HG03521 (cell line): ENCODE data around the gene MAGEE2.
"Not testable (repeated sequence)": the region's sequence is repeated elsewhere in the genome, so short reads cannot be mapped to it uniquely, and the experiment has no call there.

Experiments
- ATAC-seq: cut with Tn5 transposase; IDR thresholded peaks from one replicate; pipeline ENCODE4 v1.9.1; 2021; ENCODE audit warnings: mild to moderate bottlenecking, moderate library complexity; ENCODE audit not compliant: unreplicated experiment

Gene MAGEE2, protein sequence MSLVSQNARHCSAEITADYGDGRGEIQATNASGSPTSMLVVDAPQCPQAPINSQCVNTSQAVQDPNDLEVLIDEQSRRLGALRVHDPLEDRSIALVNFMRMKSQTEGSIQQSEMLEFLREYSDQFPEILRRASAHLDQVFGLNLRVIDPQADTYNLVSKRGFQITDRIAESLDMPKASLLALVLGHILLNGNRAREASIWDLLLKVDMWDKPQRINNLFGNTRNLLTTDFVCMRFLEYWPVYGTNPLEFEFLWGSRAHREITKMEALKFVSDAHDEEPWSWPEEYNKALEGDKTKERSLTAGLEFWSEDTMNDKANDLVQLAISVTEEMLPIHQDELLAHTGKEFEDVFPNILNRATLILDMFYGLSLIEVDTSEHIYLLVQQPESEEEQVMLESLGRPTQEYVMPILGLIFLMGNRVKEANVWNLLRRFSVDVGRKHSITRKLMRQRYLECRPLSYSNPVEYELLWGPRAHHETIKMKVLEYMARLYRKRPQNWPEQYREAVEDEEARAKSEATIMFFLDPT

DNA sequence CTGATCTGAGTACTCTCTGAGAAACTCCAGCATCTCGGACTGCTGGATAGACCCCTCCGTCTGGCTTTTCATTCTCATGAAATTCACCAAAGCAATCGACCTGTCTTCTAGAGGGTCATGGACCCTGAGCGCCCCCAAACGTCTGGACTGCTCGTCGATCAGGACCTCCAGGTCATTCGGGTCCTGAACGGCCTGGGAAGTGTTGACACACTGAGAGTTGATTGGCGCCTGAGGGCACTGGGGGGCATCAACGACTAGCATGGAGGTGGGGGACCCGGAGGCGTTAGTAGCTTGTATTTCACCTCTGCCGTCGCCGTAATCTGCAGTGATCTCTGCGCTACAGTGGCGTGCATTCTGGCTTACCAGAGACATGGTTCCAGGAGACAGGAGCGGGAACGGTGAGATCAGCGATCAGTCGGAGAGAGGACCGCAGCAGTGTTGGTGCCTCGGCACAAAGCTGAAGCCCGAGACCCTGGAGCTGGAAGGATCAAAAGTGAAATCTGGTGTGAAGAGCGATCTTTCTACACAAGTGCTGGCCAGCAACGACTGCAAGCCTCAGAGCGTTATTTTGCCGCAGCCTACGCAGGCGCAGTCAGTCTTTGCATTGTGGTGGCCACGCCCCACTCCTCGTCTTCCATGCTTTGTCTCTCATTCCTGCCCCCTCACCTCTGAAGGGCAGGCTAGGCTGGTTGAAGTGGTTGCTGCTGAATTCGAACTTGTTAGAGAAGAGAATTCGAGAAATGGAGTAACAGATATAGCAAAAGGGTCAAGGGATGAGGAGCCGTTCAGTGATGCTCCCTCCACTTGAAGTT, at the start of gene MAGEE2:
MAGEE2 (minus strand) TSS at position 575 of the 812 bp plus-strand sequence; CDS start at position 372, 203 bp downstream.
- ATAC-seq, result no peak

- no peak for ATAC-seq
These were observed 1.2 kb upstream of the MAGEE2 start for GRCh38 chrX:75786290-75786689.

GRCh38 chrX:75781611-75782010, 3.4 kb downstream of the MAGEE2 start:
- ATAC-seq, result no peak

DNA sequence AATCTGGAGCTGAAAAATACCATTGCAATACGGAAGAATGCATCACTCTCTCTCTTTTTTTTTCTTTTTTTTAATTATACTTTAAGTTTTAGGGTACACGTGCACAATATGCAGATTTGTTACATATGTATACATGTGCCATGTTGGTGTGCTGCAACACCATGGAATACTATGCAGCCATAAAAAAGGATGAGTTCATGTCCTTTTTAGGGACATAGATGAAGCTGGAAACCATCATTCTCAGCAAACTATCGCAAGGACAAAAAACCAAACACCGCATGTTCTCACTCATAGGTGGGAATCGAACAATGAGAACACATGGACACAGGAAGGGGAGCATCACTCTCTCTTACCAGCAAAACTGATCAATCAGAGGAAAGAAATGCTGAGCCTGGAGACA, 17.0 kb downstream of the MAGEE2 start:
- ATAC-seq, result not testable (repeated sequence)

GRCh38 chrX:75748431-75748830, 36.6 kb downstream of the MAGEE2 start:
- no peak for ATAC-seq

DNA sequence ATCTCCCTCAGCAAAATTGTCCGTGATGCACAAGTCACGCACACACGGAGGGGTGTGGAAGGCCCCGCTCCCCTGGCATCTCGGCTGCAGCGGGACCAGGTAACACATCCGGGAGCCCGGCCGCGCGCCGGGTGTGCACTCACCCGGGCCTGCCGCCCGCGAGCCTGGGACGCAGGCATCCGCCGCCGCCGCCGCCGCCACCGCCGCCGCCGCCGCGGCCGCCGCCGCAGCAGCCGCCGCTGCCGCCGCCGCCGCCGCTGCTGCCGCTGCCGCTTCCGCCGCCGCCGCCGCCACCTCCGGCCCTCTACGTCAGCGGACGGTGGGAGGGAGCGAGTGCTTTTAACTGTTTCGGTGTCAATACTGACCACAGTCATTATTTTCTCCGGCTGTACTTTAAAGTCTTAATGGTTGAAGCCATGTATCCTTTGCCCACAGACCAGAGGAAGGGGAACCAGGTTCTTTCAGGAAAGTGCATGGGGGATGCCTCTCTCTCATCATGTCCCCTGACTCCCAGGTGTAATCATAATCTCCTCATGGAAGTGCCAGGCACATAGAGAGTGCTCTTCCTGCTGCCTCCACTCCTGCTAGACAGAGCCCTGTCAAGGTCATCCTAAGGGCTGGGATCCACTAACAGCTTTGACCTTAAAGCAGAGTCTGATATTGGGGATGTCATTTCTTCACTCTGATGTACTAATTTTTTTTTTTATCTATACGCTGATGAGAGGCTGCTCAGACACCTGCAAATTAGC, 38.0 kb downstream of the MAGEE2 start:
- ATAC-seq, result peak; percentile 69
